ENCODE results near the gene TTLL9. TPM values are rescaled to one million over a fixed set of nuclear protein-coding genes. Genes with fewer than 3 reads are reported as not detected.
"Not testable (repeated sequence)": the region's sequence is repeated elsewhere in the genome, so short reads cannot be mapped to it uniquely, and the experiment has no call there.

Gene TTLL9
- total RNA-seq, 4 donors from 2014 or later, result 0.17 to 0.34 TPM; not detected in 2

DNA sequence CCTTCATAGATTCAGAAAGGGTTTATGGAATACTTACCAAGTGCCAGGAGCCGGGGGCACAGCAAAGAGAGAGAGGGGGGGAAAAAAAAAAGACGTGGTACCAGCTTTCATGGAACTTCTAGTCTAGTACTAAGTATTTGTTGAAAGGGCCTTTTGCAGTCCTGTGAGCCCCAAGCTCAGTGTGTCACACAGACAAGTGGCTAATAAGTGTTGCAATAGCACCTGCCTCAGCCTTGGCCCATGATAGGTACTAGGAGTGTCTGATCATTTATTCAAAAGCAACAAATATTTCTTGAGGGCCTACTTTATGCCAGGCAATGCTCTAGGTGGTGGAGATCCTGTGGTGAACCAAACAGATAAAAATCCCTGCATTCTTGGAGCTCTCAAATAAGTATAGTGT lies 43.4 kb upstream of the TTLL9 start:
- H3K27ac ChIP-seq (replicated peaks in 1 of 4), result no peak overlapping the region
- H3K36me3 ChIP-seq, result no peaks in the 10 kb centered on the region
- no peaks in the 10 kb centered on the region for H3K27me3 ChIP-seq
- H3K4me1 ChIP-seq, result peaks cover 4 to 14% (median 12%) of the 10 kb centered on the region in 4 donors
- no peak for TF ChIP-seq POLR2AphosphoS5 (IDR thresholded peaks at IDR 0.05)
- no peak for TF ChIP-seq POLR2A (IDR thresholded peaks at IDR 0.05; ENCODE audit: low read depth)
- TF ChIP-seq EP300 (IDR thresholded peaks at IDR 0.05), result no peak
- TF ChIP-seq CTCF (IDR thresholded peaks at IDR 0.05), result no peak
- no peaks in the 10 kb centered on the region for H3K9me3 ChIP-seq
- 82% methylated on average over 2 of the region's 2 CpGs for WGBS
- no peak for DNase-seq (ENCODE audit: extremely low spot score)
- no peak overlapping the region for H3K4me3 ChIP-seq
- intact Hi-C loops (cut with DNase I), result no loop called here

DNA sequence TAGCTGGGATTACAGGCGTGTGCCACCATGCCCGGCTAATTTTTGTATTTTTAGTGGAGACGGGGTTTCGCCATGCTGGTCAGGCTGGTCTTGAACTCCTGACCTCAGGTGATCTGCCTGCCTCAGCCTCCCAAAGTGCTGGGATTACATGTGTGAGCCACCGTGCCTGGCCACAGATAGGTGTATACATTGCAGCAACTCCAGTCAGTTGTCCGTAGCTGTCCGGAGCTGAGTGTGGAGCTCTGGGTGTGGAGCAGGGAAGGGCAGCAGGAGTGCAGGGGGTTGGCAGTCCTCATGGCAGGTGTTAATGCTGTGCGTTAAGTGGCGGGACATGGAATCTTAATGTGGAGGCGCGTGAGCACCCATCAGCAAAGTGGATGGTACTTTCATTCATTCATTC lies 42.4 kb upstream of the TTLL9 start:
- H3K9me3 ChIP-seq; DNase-seq (ENCODE audit: extremely low spot score); H3K4me3 ChIP-seq; H3K36me3 ChIP-seq; intact Hi-C loops (cut with DNase I); H3K4me1 ChIP-seq; H3K27me3 ChIP-seq; H3K27ac ChIP-seq (replicated peaks in 1 of 4): not testable (repeated sequence)
- WGBS, result 94% methylated on average over 11 of the region's 11 CpGs

DNA sequence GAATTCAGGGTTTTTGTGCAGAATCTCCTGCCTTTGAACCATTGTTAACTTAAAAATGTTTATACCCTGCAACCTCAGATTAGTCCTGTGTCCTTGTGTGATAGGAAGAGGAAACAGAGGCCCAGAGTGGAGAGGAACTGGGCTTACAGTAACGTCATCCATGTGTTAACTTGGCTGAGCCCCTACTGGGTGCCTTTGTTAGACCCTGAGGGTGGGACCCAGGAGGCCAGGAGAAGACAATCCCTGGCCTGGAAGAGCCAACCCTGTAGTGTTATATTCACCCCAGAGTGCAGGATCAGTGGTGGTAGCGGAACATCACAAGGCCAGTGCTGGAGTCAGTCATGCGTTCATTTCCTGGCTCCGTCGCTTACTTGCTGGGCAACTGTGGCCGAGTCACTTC lies 40.7 kb upstream of the TTLL9 start:
- peaks cover 0 to 6% (median 3%) of the 10 kb centered on the region in 4 donors for H3K4me1 ChIP-seq
- H3K27me3 ChIP-seq, result peaks cover 0 to 5% (median 0%) of the 10 kb centered on the region in 4 donors
- H3K27ac ChIP-seq (replicated peaks in 1 of 4), result no peak overlapping the region
- no peaks in the 10 kb centered on the region for H3K36me3 ChIP-seq
- no peaks in the 10 kb centered on the region for H3K9me3 ChIP-seq
- no peak overlapping the region for H3K4me3 ChIP-seq
- no peak for DNase-seq (ENCODE audit: extremely low spot score)
- intact Hi-C loops (cut with DNase I), result no loop called here
- TF ChIP-seq EP300 (IDR thresholded peaks at IDR 0.05) (no peak), CTCF (IDR thresholded peaks at IDR 0.05) (no peak), POLR2AphosphoS5 (IDR thresholded peaks at IDR 0.05) (no peak), POLR2A (IDR thresholded peaks at IDR 0.05; ENCODE audit: low read depth) (no peak)
- WGBS, result 88% methylated on average over 6 of the region's 6 CpGs

- intact Hi-C loops (cut with DNase I), result no loop called here
- H3K4me1 ChIP-seq, result peaks cover under 1 to 9% (median 4%) of the 10 kb centered on the region in 4 donors
- H3K27ac ChIP-seq (replicated peaks in 1 of 4), result no peak overlapping the region
- WGBS, result 92% methylated on average over 6 of the region's 8 CpGs
- H3K4me3 ChIP-seq, result no peak overlapping the region
- no peak for DNase-seq (ENCODE audit: extremely low spot score)
- H3K9me3 ChIP-seq, result no peaks in the 10 kb centered on the region
- TF ChIP-seq EP300 (IDR thresholded peaks at IDR 0.05) (no peak), CTCF (IDR thresholded peaks at IDR 0.05) (no peak), POLR2AphosphoS5 (IDR thresholded peaks at IDR 0.05) (no peak), POLR2A (IDR thresholded peaks at IDR 0.05; ENCODE audit: low read depth) (no peak)
- H3K27me3 ChIP-seq, result peaks cover 0 to 5% (median 0%) of the 10 kb centered on the region in 4 donors
- H3K36me3 ChIP-seq, result no peaks in the 10 kb centered on the region
Observed at GRCh38 chr20:31830406-31830981, 39.9 kb upstream of the TTLL9 start.

GRCh38 chr20:31831211-31831610 lies 39.2 kb upstream of the TTLL9 start:
- TF ChIP-seq POLR2A (IDR thresholded peaks at IDR 0.05; ENCODE audit: low read depth) (no peak), EP300 (IDR thresholded peaks at IDR 0.05) (no peak), POLR2AphosphoS5 (IDR thresholded peaks at IDR 0.05) (no peak), CTCF (IDR thresholded peaks at IDR 0.05) (no peak)
- H3K27me3 ChIP-seq, result peaks cover 0 to 5% (median 0%) of the 10 kb centered on the region in 4 donors
- no peak overlapping the region for H3K27ac ChIP-seq (replicated peaks in 1 of 4)
- H3K9me3 ChIP-seq, result no peaks in the 10 kb centered on the region
- WGBS, result 94% methylated on average over 5 of the region's 6 CpGs
- peaks cover 8 to 16% (median 11%) of the 10 kb centered on the region in 4 donors for H3K4me1 ChIP-seq
- DNase-seq (ENCODE audit: extremely low spot score), result no peak
- intact Hi-C loops (cut with DNase I), result no loop called here
- no peaks in the 10 kb centered on the region for H3K36me3 ChIP-seq
- no peak overlapping the region for H3K4me3 ChIP-seq
